ENCODE measurements around the gene MSANTD1.
"Not testable (repeated sequence)": the region's sequence is repeated elsewhere in the genome, so short reads cannot be mapped to it uniquely, and the experiment has no call there.

- TF ChIP-seq, protein P1, sequence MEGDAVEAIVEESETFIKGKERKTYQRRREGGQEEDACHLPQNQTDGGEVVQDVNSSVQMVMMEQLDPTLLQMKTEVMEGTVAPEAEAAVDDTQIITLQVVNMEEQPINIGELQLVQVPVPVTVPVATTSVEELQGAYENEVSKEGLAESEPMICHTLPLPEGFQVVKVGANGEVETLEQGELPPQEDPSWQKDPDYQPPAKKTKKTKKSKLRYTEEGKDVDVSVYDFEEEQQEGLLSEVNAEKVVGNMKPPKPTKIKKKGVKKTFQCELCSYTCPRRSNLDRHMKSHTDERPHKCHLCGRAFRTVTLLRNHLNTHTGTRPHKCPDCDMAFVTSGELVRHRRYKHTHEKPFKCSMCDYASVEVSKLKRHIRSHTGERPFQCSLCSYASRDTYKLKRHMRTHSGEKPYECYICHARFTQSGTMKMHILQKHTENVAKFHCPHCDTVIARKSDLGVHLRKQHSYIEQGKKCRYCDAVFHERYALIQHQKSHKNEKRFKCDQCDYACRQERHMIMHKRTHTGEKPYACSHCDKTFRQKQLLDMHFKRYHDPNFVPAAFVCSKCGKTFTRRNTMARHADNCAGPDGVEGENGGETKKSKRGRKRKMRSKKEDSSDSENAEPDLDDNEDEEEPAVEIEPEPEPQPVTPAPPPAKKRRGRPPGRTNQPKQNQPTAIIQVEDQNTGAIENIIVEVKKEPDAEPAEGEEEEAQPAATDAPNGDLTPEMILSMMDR (IDR thresholded peaks at IDR 0.05 in 2 of 3, conservative IDR thresholded peaks at IDR 0.05 in 1 of 3; ENCODE audit: borderline replicate concordance in 1 of 3, insufficient read depth in 1 of 3, low read depth in 2 of 3, low read length in 2 of 3), result not testable (repeated sequence)
- TF ChIP-seq POLR2A (IDR thresholded peaks at IDR 0.05; ENCODE audit: borderline replicate concordance, extremely low read depth, insufficient read depth, insufficient read length); POLR2AphosphoS5 (IDR thresholded peaks at IDR 0.05; ENCODE audit: low read depth, low read length); EZH2phosphoT487 (IDR thresholded peaks at IDR 0.05; ENCODE audit: borderline replicate concordance); JUND (IDR thresholded peaks at IDR 0.05); EZH2 (IDR thresholded peaks at IDR 0.05); MAX (IDR thresholded peaks at IDR 0.05); RAD21 (IDR thresholded peaks at IDR 0.05; ENCODE audit: low read depth); CBX3 (IDR thresholded peaks at IDR 0.05; ENCODE audit: low read depth); ZBTB33 (IDR thresholded peaks at IDR 0.05; ENCODE audit: extremely low read depth, insufficient replicate concordance, low read length); ELF1 (IDR thresholded peaks at IDR 0.05; ENCODE audit: borderline replicate concordance, low read depth): not testable (repeated sequence)
Observed at GRCh38 chr4:3300882-3301281, 51.9 kb downstream of the MSANTD1 start.

Data from HCT116 (cell line).